Endothelial cell of umbilical vein (primary cell): ENCODE data around the gene RAB35. TPM values are rescaled to one million over a fixed set of nuclear protein-coding genes. Genes with fewer than 3 reads are reported as not detected.

Experiments
- BruUV-seq: library from RNA; stranded (reverse); fragments of 400-500 nt; replicated peaks from 2 replicates; lab custom pipeline; 2021; lab: Mats Ljungman, UMichigan
- CTCF ChIA-PET: fragments of 300-600, 350-600 bp; sonication (Branson Sonifier 250); formaldehyde crosslinking; loops from one replicate; lab custom pipeline; 2021; ENCODE audit warnings: antibody characterized with exemption, inconsistent platforms; lab: Charles Lee
- POLR2A ChIA-PET: fragments of 300-600, 350-600 bp; sonication (Branson Sonifier 250); formaldehyde crosslinking; loops from one replicate; lab custom pipeline; 2021; ENCODE audit warnings: antibody characterized with exemption, inconsistent platforms; lab: Charles Lee
- DNase-seq: peaks from one replicate; pipeline ENCODE4 v3.0.0-alpha.2; 2011; ENCODE audit warnings: low read depth, low spot score
- FAIRE-seq: peaks from 2 replicates; lab custom pipeline; 2011; peaks lifted over from hg19 to GRCh38; lab: Jason Lieb, UNC
- H2AFZ ChIP-seq: 2 replicates; pipeline ENCODE4 v1.6.0; 2012; ENCODE audit warnings: low read depth, low read length, control low read depth, inconsistent platforms
- H3K27ac ChIP-seq: 2 replicates; pipeline ENCODE4 v1.5.1; 2011; ENCODE audit warnings: low read depth, mild to moderate bottlenecking, control low read depth, low read length, moderate library complexity; ENCODE audit not compliant: insufficient read depth
- H3K27me3 ChIP-seq, 2 experiments: 2 replicates each; pipeline versions ENCODE4 v1.6.0 to v1.6.1; 2011; ENCODE audit warnings: low read length in 2 of 2, mixed read lengths in 1 of 2; ENCODE audit not compliant: control insufficient read depth in 2 of 2, insufficient read depth in 2 of 2
- H3K36me3 ChIP-seq, 2 experiments: 2 replicates in 1 of 2; 3 replicates in 1 of 2; pipeline ENCODE4 v1.5.1; 2011; ENCODE audit warnings: low read length in 2 of 2, mild to moderate bottlenecking in 1 of 2, moderate library complexity in 1 of 2; ENCODE audit not compliant: control insufficient read depth in 2 of 2, insufficient read depth in 2 of 2; ENCODE audit errors: extremely low read depth in 1 of 2
- H3K4me1 ChIP-seq: 3 replicates; pipeline ENCODE4 v1.5.1; 2011; ENCODE audit warnings: mild to moderate bottlenecking, low read length; ENCODE audit not compliant: control insufficient read depth, insufficient read depth; ENCODE audit errors: extremely low read depth
- H3K4me2 ChIP-seq: 2 replicates; pipeline ENCODE4 v1.6.1; 2011; ENCODE audit warnings: low read length, control low read depth, mixed read lengths; ENCODE audit not compliant: insufficient read depth
- H3K4me3 ChIP-seq, 3 experiments: fragments of 200-600 bp in 1 of 3; sonication (generic), shearing (Covaris generic) in 1 of 3; replicated peaks in 1 of 3; 2 replicates each; pipeline ENCODE4 v1.5.1; 2011 to 2016; ENCODE audit warnings: control low read depth in 3 of 3, low read length in 3 of 3, mild to moderate bottlenecking in 2 of 3, inconsistent platforms in 1 of 3, low read depth in 1 of 3, moderate library complexity in 1 of 3; ENCODE audit not compliant: insufficient read depth in 1 of 3
- H3K79me2 ChIP-seq: 2 replicates; pipeline ENCODE4 v1.6.0; 2012; ENCODE audit warnings: low read length, inconsistent platforms; ENCODE audit not compliant: control insufficient read depth, insufficient read depth
- H3K9ac ChIP-seq: replicated peaks from 2 replicates; pipeline ENCODE3; 2011; ENCODE audit warnings: low read length, control low read depth; ENCODE audit not compliant: insufficient read depth; ENCODE audit errors: extremely low read depth
- H3K9me1 ChIP-seq: replicated peaks from 3 replicates; pipeline ENCODE4 v1.6.0; 2011; ENCODE audit warnings: mild to moderate bottlenecking, low read length; ENCODE audit not compliant: control insufficient read depth, insufficient read depth; ENCODE audit errors: extremely low read depth
- H3K9me3 ChIP-seq: replicated peaks from 2 replicates; pipeline ENCODE4 v1.5.1; 2012; ENCODE audit warnings: low read length, inconsistent platforms; ENCODE audit not compliant: control insufficient read depth, insufficient read depth
- H4K20me1 ChIP-seq: replicated peaks from 2 replicates; pipeline ENCODE3; 2011; ENCODE audit warnings: mild to moderate bottlenecking, low read length; ENCODE audit not compliant: control insufficient read depth, insufficient read depth; ENCODE audit errors: extremely low read depth
- CTCF ChIP-seq, 2 donors: IDR thresholded peaks; 1 replicate in 1 of 2; 2 replicates in 1 of 2; pipeline ENCODE4 v1.5.1; 2011; ENCODE audit warnings: low read length in 2 of 2, mild to moderate bottlenecking in 2 of 2, moderate library complexity in 2 of 2, control low read depth in 1 of 2, inconsistent platforms in 1 of 2, low read depth in 1 of 2; ENCODE audit not compliant: insufficient read depth in 1 of 2; ENCODE audit errors: extremely low read depth in 1 of 2
- EZH2 ChIP-seq: IDR thresholded peaks from 2 replicates; pipeline ENCODE4 v1.6.1; 2012; ENCODE audit warnings: borderline replicate concordance, low read depth, mild to moderate bottlenecking, moderate library complexity, low read length, inconsistent platforms; ENCODE audit not compliant: severe bottlenecking
- FOS ChIP-seq: IDR thresholded peaks from 2 replicates; pipeline ENCODE4 v1.6.1; 2011; ENCODE audit warnings: mild to moderate bottlenecking, low read length, moderate library complexity, borderline replicate concordance; ENCODE audit not compliant: insufficient read depth
- GATA2 ChIP-seq: IDR thresholded peaks from 2 replicates; pipeline ENCODE4 v1.7.0; 2011; ENCODE audit warnings: low read depth, mild to moderate bottlenecking, moderate library complexity, mixed read lengths, low read length; ENCODE audit not compliant: insufficient read length, insufficient read depth
- JUN ChIP-seq: IDR thresholded peaks from 2 replicates; pipeline ENCODE4 v1.6.1; 2011; ENCODE audit warnings: borderline replicate concordance, low read depth; ENCODE audit not compliant: insufficient read length, insufficient read depth
- MAX ChIP-seq: IDR thresholded peaks from 2 replicates; pipeline ENCODE4 v1.6.1; 2011; ENCODE audit not compliant: insufficient read depth, insufficient read length
- MYC ChIP-seq: IDR thresholded peaks from one replicate; pipeline ENCODE4 v1.6.1; 2011; ENCODE audit warnings: mild to moderate bottlenecking, low read depth, low read length
- POLR2A ChIP-seq: IDR thresholded peaks from 2 replicates; pipeline ENCODE4 v1.6.1; 2012; ENCODE audit warnings: low read depth, mild to moderate bottlenecking, control low read depth, low read length
- POLR2AphosphoS5 ChIP-seq: IDR thresholded peaks from 2 replicates; pipeline ENCODE4 v1.6.1; 2012; ENCODE audit warnings: low read depth, mild to moderate bottlenecking, control low read depth, low read length, moderate library complexity; ENCODE audit not compliant: insufficient read depth
- dilution Hi-C: fragments of 300-500 bp; cut with MboI; formaldehyde crosslinking; loops from one replicate; pipeline ENCODE4 v1.15.0; 2019; ENCODE audit warnings: low sequenced_read_pairs; ENCODE audit not compliant: extremely low pct_ligation_motif_present
- intact Hi-C: fragments of 100-400 bp; cut with micrococcal nuclease; formaldehyde crosslinking; loops from one replicate; pipeline ENCODE4 v1.10.0; 2022
- polyA plus RNA-seq, 4 experiments: library from polyadenylated mRNA; depleted of rRNA in 3 of 4; stranded (reverse) in 3 of 4; unstranded in 1 of 4; fragments of >200 nt; gene quantifications; 2 replicates each; pipeline versions ENCODE4 v1.2.1 to v1.2.3, GENCODE V29; 2011 to 2012; ENCODE audit warnings: missing spikeins in 1 of 4
- total RNA-seq: library from RNA; stranded (reverse); gene quantifications from 2 replicates; pipeline ENCODE4 v1.2.3, GENCODE V29; 2021

The RAB35 gene
- total and polyA plus RNA-seq, 2 donors (not counting 3 experiments of a cell fraction or from before 2014, with no cell fraction given) = 70.5 to 80.3 TPM

GRCh38 chr12:120134307-120134980 is 17.9 kb upstream of the RAB35 start:
- Histone ChIP-seq H3K4me1 (no peaks in the 10 kb centered on the region), H3K9me3 (no peaks in the 10 kb centered on the region), H2AFZ (no peak overlapping the region), H3K4me3 (no peak overlapping the region), H3K9ac (no peak overlapping the region), H3K9me1 (no peaks in the 10 kb centered on the region), H3K27me3 (no peaks in the 10 kb centered on the region), H3K36me3 (peaks cover 29 to 69% of the 10 kb centered on the region in 2 experiments), H3K4me2 (no peak overlapping the region), H3K79me2 (no peaks in the 10 kb centered on the region), H4K20me1 (no peaks in the 10 kb centered on the region), H3K27ac (no peak overlapping the region)
- no TSS peak for BruUV-seq
- dilution Hi-C loops (no loop called here), intact Hi-C loops (no loop called here)
- TF ChIP-seq FOS (no peak), POLR2A (no peak), EZH2 (no peak), MAX (no peak), MYC (no peak), CTCF (IDR thresholded peaks at IDR 0.05; ENCODE audit: extremely low read depth in 1 of 2, insufficient read depth in 1 of 2, low read depth in 1 of 2, low read length in 2 of 2) (no peak), POLR2AphosphoS5 (no peak), GATA2 (no peak), JUN (no peak)
- ChIA-PET CTCF (no interaction called here), POLR2A (no interaction called here)
- FAIRE-seq = no peak
- DNase-seq = no peak
